H1 (cell line): ENCODE data around the gene DSP. TPM values are rescaled to one million over a fixed set of nuclear protein-coding genes. Genes with fewer than 3 reads are reported as not detected.

Experiments used
- CTCF ChIA-PET: fragments of 300-600 bp; sonication (Branson Sonifier 250); formaldehyde crosslinking; loops from one replicate; lab custom pipeline; 2021; ENCODE audit not compliant: partially characterized antibody; lab: Charles Lee
- POLR2A ChIA-PET: fragments of 300-600 bp; sonication (Branson Sonifier 250); formaldehyde crosslinking; loops from one replicate; lab custom pipeline; 2021; ENCODE audit warnings: inconsistent platforms; ENCODE audit not compliant: partially characterized antibody; lab: Charles Lee
- DNase-seq, 2 experiments: peaks; one replicate each; pipeline versions ENCODE4 v3.0.0 to v3.0.0-alpha.2; 2010 to 2022; ENCODE audit warnings: low spot score in 2 of 2, low read depth in 1 of 2, mixed read lengths in 1 of 2
- FAIRE-seq: peaks from 2 replicates; lab custom pipeline; 2011; peaks lifted over from hg19 to GRCh38; lab: Jason Lieb, UNC
- H2AFZ ChIP-seq: 2 replicates; pipeline ENCODE4 v1.8.1; 2012; ENCODE audit warnings: low read length, inconsistent platforms
- H2AK5ac ChIP-seq: 2 replicates; pipeline ENCODE4 v1.6.1; 2013; ENCODE audit warnings: low read depth, low read length
- H2BK120ac ChIP-seq: replicated peaks from 2 replicates; pipeline ENCODE3; 2013; ENCODE audit warnings: low read depth, low read length, inconsistent platforms
- H2BK12ac ChIP-seq: 2 replicates; pipeline ENCODE4 v1.6.1; 2013; ENCODE audit warnings: low read depth, low read length
- H2BK15ac ChIP-seq: 2 replicates; pipeline ENCODE4 v1.6.1; 2013; ENCODE audit warnings: low read length
- H2BK20ac ChIP-seq: 2 replicates; pipeline ENCODE4 v1.6.1; 2013; ENCODE audit warnings: low read length
- H2BK5ac ChIP-seq: 2 replicates; pipeline ENCODE4 v1.6.1; 2013; ENCODE audit warnings: low read depth, low read length
- H3K14ac ChIP-seq: 2 replicates; pipeline ENCODE4 v1.6.1; 2013; ENCODE audit warnings: inconsistent platforms; ENCODE audit not compliant: insufficient read length
- H3K18ac ChIP-seq: 2 replicates; pipeline ENCODE4 v1.6.1; 2013; ENCODE audit warnings: low read length; ENCODE audit errors: extremely low read depth
- H3K23ac ChIP-seq: 2 replicates; pipeline ENCODE4 v1.6.1; 2013; ENCODE audit warnings: inconsistent platforms; ENCODE audit not compliant: insufficient read length
- H3K23me2 ChIP-seq: 2 replicates; pipeline ENCODE4 v1.6.1; 2013; ENCODE audit warnings: low read depth, low read length
- H3K27ac ChIP-seq: 2 replicates; pipeline ENCODE4 v1.6.1; 2011; ENCODE audit warnings: low read depth, low read length, inconsistent platforms
- H3K27me3 ChIP-seq, 4 experiments: replicated peaks in 1 of 4; 1 replicate in 1 of 4; 2 replicates in 3 of 4; pipeline versions ENCODE4 v1.6.1 to v1.8.1; 2011 to 2013; ENCODE audit warnings: low read length in 3 of 4, mild to moderate bottlenecking in 3 of 4, inconsistent platforms in 2 of 4, mixed read lengths in 2 of 4, moderate library complexity in 1 of 4; ENCODE audit not compliant: control insufficient read depth in 3 of 4, insufficient read depth in 3 of 4; ENCODE audit errors: extremely low read depth in 1 of 4
- H3K36me3 ChIP-seq, 4 experiments: 2 replicates each; pipeline versions ENCODE4 v1.6.1 to v1.8.1; 2011 to 2013; ENCODE audit warnings: mild to moderate bottlenecking in 4 of 4, low read length in 3 of 4, moderate library complexity in 2 of 4, control low read depth in 1 of 4, inconsistent platforms in 1 of 4; ENCODE audit not compliant: insufficient read depth in 4 of 4, control insufficient read depth in 2 of 4
- H3K4ac ChIP-seq: replicated peaks from 2 replicates; pipeline ENCODE3; 2013; ENCODE audit warnings: low read length, low read depth, mixed read lengths, inconsistent platforms; ENCODE audit not compliant: insufficient read length
- H3K4me1 ChIP-seq, 4 experiments: replicated peaks in 1 of 4; 1 replicate in 1 of 4; 2 replicates in 3 of 4; pipeline versions ENCODE4 v1.6.1 to v1.8.1; 2011 to 2013; ENCODE audit warnings: low read length in 3 of 4, inconsistent platforms in 2 of 4, mixed read lengths in 1 of 4; ENCODE audit not compliant: insufficient read depth in 4 of 4, control insufficient read depth in 3 of 4
- H3K4me2 ChIP-seq, 2 experiments: 2 replicates each; pipeline versions ENCODE4 v1.6.1 to v1.8.1; 2011 to 2013; ENCODE audit warnings: low read depth in 2 of 2, low read length in 2 of 2, control low read depth in 1 of 2, inconsistent platforms in 1 of 2, mild to moderate bottlenecking in 1 of 2; ENCODE audit not compliant: insufficient read depth in 1 of 2
- H3K4me3 ChIP-seq, 4 experiments: fragments of 200-600, 300-600 bp in 1 of 4; sonication (generic), shearing (Covaris generic), sonication (Bioruptor Twin) in 1 of 4; 2 replicates each; pipeline versions ENCODE4 v1.5.1 to v1.8.1; 2011 to 2016; ENCODE audit warnings: low read length in 4 of 4, low read depth in 3 of 4, control low read depth in 2 of 4, inconsistent platforms in 2 of 4, mild to moderate bottlenecking in 2 of 4, mixed read lengths in 1 of 4, moderate library complexity in 1 of 4; ENCODE audit not compliant: insufficient read depth in 2 of 4; ENCODE audit errors: extremely low read depth in 1 of 4
- H3K56ac ChIP-seq: replicated peaks from 2 replicates; pipeline ENCODE3; 2013; ENCODE audit warnings: low read depth, mild to moderate bottlenecking, mixed read lengths, low read length, inconsistent platforms; ENCODE audit not compliant: insufficient read length
- H3K79me1 ChIP-seq: 2 replicates; pipeline ENCODE4 v1.6.1; 2013; ENCODE audit warnings: low read depth, low read length, control low read depth
- H3K79me2 ChIP-seq, 2 experiments: 2 replicates each; pipeline versions ENCODE4 v1.6.1 to v1.8.1; 2012 to 2013; ENCODE audit warnings: low read length in 2 of 2, mild to moderate bottlenecking in 2 of 2, inconsistent platforms in 1 of 2; ENCODE audit not compliant: insufficient read depth in 2 of 2, control insufficient read depth in 1 of 2
- H3K9ac ChIP-seq, 4 experiments: replicated peaks in 1 of 4; 1 replicate in 1 of 4; 2 replicates in 3 of 4; pipeline versions ENCODE4 v1.6.1 to v1.8.1; 2011 to 2013; ENCODE audit warnings: low read depth in 3 of 4, low read length in 3 of 4, control low read depth in 2 of 4, mild to moderate bottlenecking in 2 of 4, moderate library complexity in 2 of 4, inconsistent platforms in 1 of 4; ENCODE audit errors: extremely low read depth in 1 of 4
- H3K9me3 ChIP-seq, 2 experiments: 2 replicates each; pipeline versions ENCODE4 v1.6.1 to v1.8.1; 2012 to 2013; ENCODE audit warnings: mild to moderate bottlenecking in 2 of 2, moderate library complexity in 2 of 2, control low read depth in 1 of 2, inconsistent platforms in 1 of 2, low read depth in 1 of 2, low read length in 1 of 2, mixed read lengths in 1 of 2; ENCODE audit not compliant: insufficient read depth in 2 of 2
- H4K20me1 ChIP-seq, 2 experiments: replicated peaks in 1 of 2; 2 replicates each; pipeline versions ENCODE3 to v1.8.1; 2011 to 2013; ENCODE audit warnings: inconsistent platforms in 2 of 2, low read length in 2 of 2, mild to moderate bottlenecking in 1 of 2; ENCODE audit not compliant: insufficient read depth in 2 of 2, control insufficient read depth in 1 of 2
- H4K5ac ChIP-seq: 2 replicates; pipeline ENCODE4 v1.6.1; 2013; ENCODE audit warnings: low read length, low read depth, mixed read lengths, inconsistent platforms; ENCODE audit not compliant: insufficient read length
- H4K8ac ChIP-seq: 2 replicates; pipeline ENCODE4 v1.8.0; 2013; ENCODE audit warnings: mild to moderate bottlenecking, moderate library complexity, low read length, inconsistent platforms; ENCODE audit not compliant: insufficient read depth; ENCODE audit errors: extremely low read depth
- H4K91ac ChIP-seq: replicated peaks from 2 replicates; pipeline ENCODE3; 2013; ENCODE audit warnings: low read length, mixed read lengths, inconsistent platforms; ENCODE audit not compliant: insufficient read length
- ATF2 ChIP-seq: IDR thresholded peaks from 2 replicates; pipeline ENCODE4 v1.6.1; 2012; ENCODE audit warnings: low read length, inconsistent platforms
- CREB1 ChIP-seq: IDR thresholded peaks from 2 replicates; pipeline ENCODE4 v1.6.1; 2012; ENCODE audit warnings: inconsistent platforms
- RAD21 ChIP-seq, 2 experiments: IDR thresholded peaks in 1 of 2; conservative IDR thresholded peaks in 1 of 2; 2 replicates each; pipeline ENCODE4 v1.6.1; 2011; ENCODE audit warnings: low read depth in 2 of 2, low read length in 2 of 2, improper control_type of control experiment in 1 of 2, inconsistent platforms in 1 of 2, mild to moderate bottlenecking in 1 of 2, moderate library complexity in 1 of 2
- SIN3A ChIP-seq, 2 experiments: IDR thresholded peaks in 1 of 2; conservative IDR thresholded peaks in 1 of 2; 2 replicates each; pipeline ENCODE4 v1.6.1; 2011 to 2012; ENCODE audit warnings: low read length in 2 of 2, improper control_type of control experiment in 1 of 2, low read depth in 1 of 2, mild to moderate bottlenecking in 1 of 2
- SIRT6 ChIP-seq: IDR thresholded peaks from one replicate; pipeline ENCODE4 v1.7.1; 2012; ENCODE audit warnings: low read length, inconsistent platforms
- TBP ChIP-seq: IDR thresholded peaks from 2 replicates; pipeline ENCODE4 v1.6.1; 2011; ENCODE audit warnings: low read depth, low read length, improper control_type of control experiment
- WGBS, 2 experiments: shearing (Covaris generic) in 1 of 2; methylation state at CpG; one replicate each; pipeline versions ENCODE4 v1.1.6 to v1.1.7; 2013 to 2015; ENCODE audit warnings: low lambda C conversion rate in 2 of 2, mixed read lengths in 2 of 2, inconsistent platforms in 1 of 2, low coverage in 1 of 2, missing lambda C conversion rate in 1 of 2; ENCODE audit not compliant: insufficient replicate concordance in 2 of 2, insufficient coverage in 1 of 2, insufficient read length in 1 of 2; ENCODE audit errors: extremely low coverage in 1 of 2, missing lambda C conversion rate in 1 of 2; 5-methylcytosine and 5-hydroxymethylcytosine counted together
- polyA plus RNA-seq, 7 experiments: library from polyadenylated mRNA; depleted of rRNA in 3 of 7; stranded (reverse) in 5 of 7; unstranded in 2 of 7; fragments of >200 nt in 5 of 7; fragments of 200-250 nt in 2 of 7; gene quantifications; 1 replicate in 5 of 7; 2 replicates in 1 of 7; 4 replicates in 1 of 7; pipeline versions ENCODE4 v1.2.1 to v1.2.3, GENCODE V29; 2011 to 2013; ENCODE audit warnings: missing spikeins in 2 of 7, mixed read lengths in 2 of 7
- total RNA-seq: library from RNA; stranded (reverse); fragmentation: NEBNext Ultra II Directional; extraction: Animal tissue kit (Norgen Biotek cat#: 25700); gene quantifications from 2 replicates; pipeline ENCODE4 v1.2.1, GENCODE V29; 2021
- TF ChIP-seq, protein P1 (sequence below), 3 experiments: IDR thresholded peaks; 1 replicate in 2 of 3; 2 replicates in 1 of 3; pipeline versions ENCODE4 v1.5.1 to v1.6.1; 2011; ENCODE audit warnings: low read length in 3 of 3, mild to moderate bottlenecking in 3 of 3, inconsistent platforms in 2 of 3, low read depth in 1 of 3, moderate library complexity in 1 of 3; ENCODE audit not compliant: insufficient read depth in 1 of 3; ENCODE audit errors: control extremely low read depth in 1 of 3

Gene DSP
- total and polyA plus RNA-seq, 2 of the 8 experiments (the other 6 are each of a cell fraction or from before 2014, with no cell fraction given) = 14.3 to 48.5 TPM

DNA sequence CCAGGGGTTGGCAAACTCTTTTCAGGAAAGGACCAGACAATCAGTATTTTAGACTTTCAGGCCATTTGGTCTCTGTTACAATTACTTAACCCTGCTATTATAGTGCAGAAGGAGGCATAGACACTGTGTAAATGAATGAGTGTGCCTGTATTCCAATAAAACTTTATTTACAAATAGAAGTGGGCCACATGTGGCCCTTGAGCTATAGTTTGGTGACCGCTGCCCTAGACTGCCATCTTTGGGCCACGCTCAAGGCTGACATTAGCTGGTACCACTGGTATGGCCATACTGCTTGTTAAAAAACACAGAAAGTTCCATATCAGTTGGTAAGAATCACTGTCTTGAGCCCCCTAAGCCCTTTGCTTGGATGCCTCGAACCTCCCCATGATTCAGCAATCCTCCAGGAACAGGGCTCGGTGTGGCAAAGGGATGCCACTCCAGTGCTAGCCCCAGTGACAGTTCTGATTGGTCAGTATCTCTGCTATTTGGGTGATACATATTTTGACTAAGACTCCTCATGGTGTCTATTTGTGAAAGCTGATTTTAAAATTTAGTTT lies 25.2 kb downstream of the DSP start:
- Histone ChIP-seq H2AK5ac (no peak overlapping the region), H2BK12ac (no peak overlapping the region), H3K79me1 (no peaks in the 10 kb centered on the region), H3K27me3 (no peaks in the 10 kb centered on the region), H4K20me1 (peaks cover 0 to under 1% of the 10 kb centered on the region in 2 experiments), H2BK5ac (no peak overlapping the region), H3K36me3 (peaks cover 25 to 74% (median 52%) of the 10 kb centered on the region in 4 experiments; a peak in 7 of 8 replicates), H4K5ac (no peak overlapping the region), H3K4ac (no peak overlapping the region), H3K9me3 (no peaks in the 10 kb centered on the region), H4K91ac (no peak overlapping the region), H2BK120ac (no peak overlapping the region), H3K79me2 (no peaks in the 10 kb centered on the region), H3K56ac (no peak overlapping the region), H3K18ac (no peak overlapping the region), H3K23ac (no peak overlapping the region), H3K4me3 (no peak overlapping the region), H3K23me2 (no peaks in the 10 kb centered on the region), H3K9ac (no peak overlapping the region), H2BK15ac (no peak overlapping the region), H3K4me1 (no peaks in the 10 kb centered on the region), H3K4me2 (no peak overlapping the region), H2AFZ (no peak overlapping the region), H4K8ac (no peak overlapping the region), H2BK20ac (no peak overlapping the region), H3K27ac (no peak overlapping the region), H3K14ac (no peak overlapping the region)
- DNase-seq = no peak
- 88% methylated on average over 4 of the region's 4 CpGs; no CpG with 5 or more reads in 1 of the 2 experiments for WGBS, 2 experiments
- FAIRE-seq = no peak
- POLR2A ChIA-PET = interaction anchor here (1.2 kb wide), 1 partner anchor 24 kb away, joined by 3 read pairs; the partner anchor contains the start of gene SNRNP48
- CTCF ChIA-PET = interaction anchor here (0.5 to 2.1 kb wide), 10 partner anchors 13 to 407 kb away, joined by 3 to 8 read pairs (median 4); no protein-coding TSS in a partner anchor
- TF ChIP-seq, protein P1, sequence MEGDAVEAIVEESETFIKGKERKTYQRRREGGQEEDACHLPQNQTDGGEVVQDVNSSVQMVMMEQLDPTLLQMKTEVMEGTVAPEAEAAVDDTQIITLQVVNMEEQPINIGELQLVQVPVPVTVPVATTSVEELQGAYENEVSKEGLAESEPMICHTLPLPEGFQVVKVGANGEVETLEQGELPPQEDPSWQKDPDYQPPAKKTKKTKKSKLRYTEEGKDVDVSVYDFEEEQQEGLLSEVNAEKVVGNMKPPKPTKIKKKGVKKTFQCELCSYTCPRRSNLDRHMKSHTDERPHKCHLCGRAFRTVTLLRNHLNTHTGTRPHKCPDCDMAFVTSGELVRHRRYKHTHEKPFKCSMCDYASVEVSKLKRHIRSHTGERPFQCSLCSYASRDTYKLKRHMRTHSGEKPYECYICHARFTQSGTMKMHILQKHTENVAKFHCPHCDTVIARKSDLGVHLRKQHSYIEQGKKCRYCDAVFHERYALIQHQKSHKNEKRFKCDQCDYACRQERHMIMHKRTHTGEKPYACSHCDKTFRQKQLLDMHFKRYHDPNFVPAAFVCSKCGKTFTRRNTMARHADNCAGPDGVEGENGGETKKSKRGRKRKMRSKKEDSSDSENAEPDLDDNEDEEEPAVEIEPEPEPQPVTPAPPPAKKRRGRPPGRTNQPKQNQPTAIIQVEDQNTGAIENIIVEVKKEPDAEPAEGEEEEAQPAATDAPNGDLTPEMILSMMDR (IDR thresholded peaks at IDR 0.05; ENCODE audit: control extremely low read depth in 1 of 3, insufficient read depth in 1 of 3, low read depth in 1 of 3, low read length in 3 of 3) = peak; percentile 23 to 30 (median 29)
- TF ChIP-seq CREB1 (no peak), SIN3A (conservative IDR thresholded peaks at IDR 0.05 in 1 of 2, IDR thresholded peaks at IDR 0.05 in 1 of 2; ENCODE audit: low read depth in 1 of 2, low read length in 2 of 2) (no peak), TBP (no peak), ATF2 (no peak), RAD21 (IDR thresholded peaks at IDR 0.05 in 1 of 2, conservative IDR thresholded peaks at IDR 0.05 in 1 of 2; ENCODE audit: low read depth in 2 of 2, low read length in 2 of 2) (peak; percentile 59 to 71), SIRT6 (no peak)
